IPS DF 19.7 (cell line): Measurements from ENCODE around the gene CLBA1.

Experiments
- DNase-seq: peaks from one replicate; pipeline ENCODE4 v3.0.0-alpha.2; 2013; ENCODE audit warnings: low read depth, low spot score

The CLBA1 gene

GRCh38 chr14:105005329-105005928 lies 19.8 kb downstream of the CLBA1 start:
- no peak for DNase-seq

GRCh38 chr14:105005929-105006830 lies 20.6 kb downstream of the CLBA1 start:
- DNase-seq: no peak

GRCh38 chr14:105006831-105007592 lies 21.4 kb downstream of the CLBA1 start:
- DNase-seq: no peak

GRCh38 chr14:105007593-105008264 lies 22.1 kb downstream of the CLBA1 start:
- DNase-seq: no peak

GRCh38 chr14:105010106-105010505 lies 24.5 kb downstream of the CLBA1 start:
- DNase-seq: no peak

GRCh38 chr14:105010891-105011291 lies 25.3 kb downstream of the CLBA1 start:
- no peak for DNase-seq

- no peak for DNase-seq
Observed at GRCh38 chr14:105011312-105011990, 25.9 kb downstream of the CLBA1 start.

GRCh38 chr14:105012171-105012985 lies 26.8 kb downstream of the CLBA1 start:
- no peak for DNase-seq

- DNase-seq: no peak
Observed at GRCh38 chr14:105013150-105013785, 27.7 kb downstream of the CLBA1 start.

GRCh38 chr14:105014032-105014431 lies 28.4 kb downstream of the CLBA1 start:
- DNase-seq: no peak

GRCh38 chr14:105014631-105015030 lies 29.0 kb downstream of the CLBA1 start:
- DNase-seq: no peak

- no peak for DNase-seq
Observed at GRCh38 chr14:105015242-105015641, 29.7 kb downstream of the CLBA1 start.

- DNase-seq: no peak
Observed at GRCh38 chr14:105015905-105016304, 30.3 kb downstream of the CLBA1 start.

- no peak for DNase-seq
Observed at GRCh38 chr14:105018414-105018813, 32.8 kb downstream of the CLBA1 start.

GRCh38 chr14:105019861-105020814 lies 34.5 kb downstream of the CLBA1 start:
- no peak for DNase-seq

- DNase-seq: no peak
Observed at GRCh38 chr14:105020815-105021655, 35.4 kb downstream of the CLBA1 start, which contains the start of gene CDCA4. Gene CDCA4, minus strand, starts transcription at chr14:105021083. Its CDS starts 9,154 bp downstream, at chr14:105011929.

GRCh38 chr14:105021656-105022275 lies 36.2 kb downstream of the CLBA1 start:
- no peak for DNase-seq
